Gastroesophageal sphincter (tissue), 4 donors: ENCODE results near the gene LINC00305. TPM values are rescaled to one million over a fixed set of nuclear protein-coding genes. Genes with fewer than 3 reads are reported as not detected.

Experiments used
- ATAC-seq: fragments of 150-250 bp; one replicate; pipeline ENCODE4 v1.9.1; 2016; ENCODE audit warnings: mild to moderate bottlenecking, moderate library complexity
- H3K27ac ChIP-seq, 4 donors: fragments of 200-600 bp; sonication (generic) in 3 of 4; 1 replicate in 3 of 4; 2 replicates in 1 of 4; pipeline ENCODE4 v1.5.1; 2016 to 2019
- H3K27me3 ChIP-seq: fragments of 200-600 bp; sonication (generic); one replicate; pipeline ENCODE4 v1.5.1; 2019
- H3K36me3 ChIP-seq, 2 donors: fragments of 200-600 bp; sonication (generic); one replicate each; pipeline ENCODE4 v1.5.1; 2019; ENCODE audit warnings: control low read depth in 1 of 2
- H3K4me1 ChIP-seq, 3 donors: fragments of 200-600 bp; sonication (generic); 1 replicate in 2 of 3; 2 replicates in 1 of 3; pipeline ENCODE4 v1.5.1; 2016 to 2019; ENCODE audit warnings: control low read depth in 2 of 3
- H3K4me3 ChIP-seq, 2 donors: fragments of 200-600 bp; sonication (generic); one replicate each; pipeline ENCODE4 v1.5.1; 2019; ENCODE audit warnings: mild to moderate bottlenecking in 1 of 2, moderate library complexity in 1 of 2
- H3K9me3 ChIP-seq, 3 donors: fragments of 200-600 bp; sonication (generic); one replicate each; pipeline ENCODE4 v1.5.1; 2017 to 2019; ENCODE audit warnings: control low read depth in 2 of 3
- CTCF ChIP-seq, 4 experiments: fragments of 200-600 bp in 2 of 4; fragments of 450-650 bp in 2 of 4; sonication (generic) in 1 of 4; IDR thresholded peaks; one replicate each; pipeline ENCODE4 v1.5.1; 2017 to 2019; ENCODE audit warnings: antibody characterized with exemption in 4 of 4, mild to moderate bottlenecking in 2 of 4, moderate library complexity in 2 of 4
- EP300 ChIP-seq: sonication (generic); formaldehyde crosslinking; IDR thresholded peaks from one replicate; pipeline ENCODE4 v1.6.1; 2017; ENCODE audit warnings: antibody characterized with exemption, mild to moderate bottlenecking
- POLR2A ChIP-seq, 2 donors: fragments of 450-650 bp; IDR thresholded peaks; one replicate each; pipeline ENCODE4 v1.6.1; 2017; ENCODE audit warnings: antibody characterized with exemption in 2 of 2, mild to moderate bottlenecking in 2 of 2, moderate library complexity in 1 of 2
- POLR2AphosphoS5 ChIP-seq: sonication (generic); formaldehyde crosslinking; IDR thresholded peaks from one replicate; pipeline ENCODE4 v1.6.1; 2017; ENCODE audit warnings: antibody characterized with exemption
- WGBS, 2 donors: methylation state at CpG; one replicate each; pipeline ENCODE4 v1.1.5; 2018; ENCODE audit warnings: low coverage in 1 of 2; 5-methylcytosine and 5-hydroxymethylcytosine counted together
- total RNA-seq, 4 donors: library from RNA; depleted of rRNA; stranded (reverse); fragments of >200 nt; gene quantifications; one replicate each; pipeline ENCODE4 v1.1.0, GENCODE V29; 2016

LINC00305 gene
- not detected for total RNA-seq

GRCh38 chr18:64148988-64149387, at the start of gene LINC00305:
TSS of gene LINC00305 (minus strand) at chr18:64149088.
- H3K4me1 ChIP-seq, result no peaks in the 10 kb centered on the region
- 13 to 70% methylated on average over 1 to 3 of the region's 3 CpGs for WGBS, 2 donors
- ATAC-seq, result no peak
- no peaks in the 10 kb centered on the region for H3K36me3 ChIP-seq
- H3K9me3 ChIP-seq, result no peaks in the 10 kb centered on the region
- no peak within 1 kb of the TSS for H3K27ac ChIP-seq
- TF ChIP-seq EP300, result no peak
- TF ChIP-seq CTCF (IDR thresholded peaks at IDR 0.05), result no peak
- no peak for TF ChIP-seq POLR2A (IDR thresholded peaks at IDR 0.05)
- no peak for TF ChIP-seq POLR2AphosphoS5
- H3K4me3 ChIP-seq, result no peak within 1 kb of the TSS
- H3K27me3 ChIP-seq, result no peaks in the 10 kb centered on the region

- no peak for ATAC-seq
- no peak overlapping the region for H3K27ac ChIP-seq
- H3K4me3 ChIP-seq, result no peak overlapping the region
- H3K27me3 ChIP-seq, result peaks cover 3% of the 10 kb centered on the region
- no peaks in the 10 kb centered on the region for H3K4me1 ChIP-seq
- WGBS, 2 donors, result 100% methylated on average over 1 to 2 of the region's 2 CpGs
- H3K9me3 ChIP-seq, result no peaks in the 10 kb centered on the region
- no peak for TF ChIP-seq EP300
- no peak for TF ChIP-seq CTCF (IDR thresholded peaks at IDR 0.05)
- no peak for TF ChIP-seq POLR2A (IDR thresholded peaks at IDR 0.05)
- TF ChIP-seq POLR2AphosphoS5, result no peak
- H3K36me3 ChIP-seq, result no peaks in the 10 kb centered on the region
Measured at GRCh38 chr18:64191069-64191468, 42.2 kb upstream of the LINC00305 start.

- no peaks in the 10 kb centered on the region for H3K36me3 ChIP-seq
- ATAC-seq, result no peak
- TF ChIP-seq EP300 (no peak), CTCF (IDR thresholded peaks at IDR 0.05) (no peak), POLR2AphosphoS5 (no peak), POLR2A (IDR thresholded peaks at IDR 0.05) (no peak)
- H3K4me1 ChIP-seq, result no peaks in the 10 kb centered on the region
- H3K27me3 ChIP-seq, result peaks cover 8% of the 10 kb centered on the region
- no peak overlapping the region for H3K4me3 ChIP-seq
- H3K9me3 ChIP-seq, result no peaks in the 10 kb centered on the region
- no peak overlapping the region for H3K27ac ChIP-seq
- 38 to 49% methylated on average over 2 to 3 of the region's 3 CpGs for WGBS, 2 donors
Measured at GRCh38 chr18:64185987-64186386, 37.1 kb upstream of the LINC00305 start.

GRCh38 chr18:64183665-64184064, 34.8 kb upstream of the LINC00305 start:
- Histone ChIP-seq H3K4me1 (no peaks in the 10 kb centered on the region), H3K4me3 (no peak overlapping the region), H3K9me3 (no peaks in the 10 kb centered on the region), H3K27ac (no peak overlapping the region), H3K27me3 (peaks cover 8% of the 10 kb centered on the region), H3K36me3 (no peaks in the 10 kb centered on the region)
- 43 to 71% methylated on average over 3 of the region's 3 CpGs for WGBS, 2 donors
- no peak for TF ChIP-seq CTCF (IDR thresholded peaks at IDR 0.05)
- no peak for TF ChIP-seq EP300
- no peak for TF ChIP-seq POLR2A (IDR thresholded peaks at IDR 0.05)
- ATAC-seq, result no peak

- Histone ChIP-seq H3K27ac (no peak overlapping the region), H3K36me3 (no peaks in the 10 kb centered on the region), H3K4me3 (no peak overlapping the region), H3K9me3 (no peaks in the 10 kb centered on the region), H3K27me3 (peaks cover 6% of the 10 kb centered on the region), H3K4me1 (no peaks in the 10 kb centered on the region)
- 63 to 91% methylated on average over 1 of the region's 1 CpG for WGBS, 2 donors
- TF ChIP-seq EP300, result no peak
- TF ChIP-seq CTCF (IDR thresholded peaks at IDR 0.05), result no peak
- no peak for TF ChIP-seq POLR2A (IDR thresholded peaks at IDR 0.05)
- no peak for TF ChIP-seq POLR2AphosphoS5
- ATAC-seq, result no peak
Measured at GRCh38 chr18:64180617-64181016, 31.7 kb upstream of the LINC00305 start.
